Endothelial cell (in vitro differentiated cells): ENCODE data around the gene TBC1D16. TPM values are rescaled to one million over a fixed set of nuclear protein-coding genes. Genes with fewer than 3 reads are reported as not detected.

ENCODE experiments used
- DNase-seq: peaks from one replicate; pipeline ENCODE4 v3.0.0; 2021; ENCODE audit warnings: low spot score
- H3K27ac Mint-ChIP-seq: one replicate; pipeline ENCODE4 v1.8.0; 2021; ENCODE audit warnings: mixed read lengths, inconsistent platforms; ENCODE audit not compliant: unreplicated experiment
- H3K27me3 Mint-ChIP-seq: one replicate; pipeline ENCODE4 v1.8.0; 2021; ENCODE audit warnings: mild to moderate bottlenecking, moderate library complexity, mixed read lengths, inconsistent platforms; ENCODE audit not compliant: unreplicated experiment
- H3K36me3 Mint-ChIP-seq: one replicate; pipeline ENCODE4 v1.8.0; 2021; ENCODE audit warnings: mild to moderate bottlenecking, low read depth, mixed read lengths, inconsistent platforms; ENCODE audit not compliant: unreplicated experiment
- H3K4me1 Mint-ChIP-seq: one replicate; pipeline ENCODE4 v1.8.0; 2021; ENCODE audit warnings: mild to moderate bottlenecking, mixed read lengths, inconsistent platforms; ENCODE audit not compliant: unreplicated experiment
- H3K4me3 Mint-ChIP-seq: one replicate; pipeline ENCODE4 v1.8.0; 2021; ENCODE audit warnings: mild to moderate bottlenecking, mixed read lengths, inconsistent platforms; ENCODE audit not compliant: unreplicated experiment
- H3K9me3 Mint-ChIP-seq: one replicate; pipeline ENCODE4 v1.8.0; 2021; ENCODE audit warnings: mixed read lengths, inconsistent platforms; ENCODE audit not compliant: unreplicated experiment
- total RNA-seq: library from RNA; stranded (reverse); fragmentation: NEBNext Ultra II Directional; extraction: Animal tissue kit (Norgen Biotek cat#: 25700); gene quantifications from one replicate; pipeline ENCODE4 v1.2.1, GENCODE V29; 2021; ENCODE audit not compliant: unreplicated experiment
- TF ChIP-seq, protein P1 (sequence below): fragments of 200-600 bp; sonication (generic); IDR thresholded peaks from one replicate; pipeline ENCODE4 v1.5.0; 2021; ENCODE audit warnings: antibody characterized with exemption; ENCODE audit not compliant: unreplicated experiment

TBC1D16 gene
- total RNA-seq, 1 donor from 2014 or later = 126 TPM

DNA sequence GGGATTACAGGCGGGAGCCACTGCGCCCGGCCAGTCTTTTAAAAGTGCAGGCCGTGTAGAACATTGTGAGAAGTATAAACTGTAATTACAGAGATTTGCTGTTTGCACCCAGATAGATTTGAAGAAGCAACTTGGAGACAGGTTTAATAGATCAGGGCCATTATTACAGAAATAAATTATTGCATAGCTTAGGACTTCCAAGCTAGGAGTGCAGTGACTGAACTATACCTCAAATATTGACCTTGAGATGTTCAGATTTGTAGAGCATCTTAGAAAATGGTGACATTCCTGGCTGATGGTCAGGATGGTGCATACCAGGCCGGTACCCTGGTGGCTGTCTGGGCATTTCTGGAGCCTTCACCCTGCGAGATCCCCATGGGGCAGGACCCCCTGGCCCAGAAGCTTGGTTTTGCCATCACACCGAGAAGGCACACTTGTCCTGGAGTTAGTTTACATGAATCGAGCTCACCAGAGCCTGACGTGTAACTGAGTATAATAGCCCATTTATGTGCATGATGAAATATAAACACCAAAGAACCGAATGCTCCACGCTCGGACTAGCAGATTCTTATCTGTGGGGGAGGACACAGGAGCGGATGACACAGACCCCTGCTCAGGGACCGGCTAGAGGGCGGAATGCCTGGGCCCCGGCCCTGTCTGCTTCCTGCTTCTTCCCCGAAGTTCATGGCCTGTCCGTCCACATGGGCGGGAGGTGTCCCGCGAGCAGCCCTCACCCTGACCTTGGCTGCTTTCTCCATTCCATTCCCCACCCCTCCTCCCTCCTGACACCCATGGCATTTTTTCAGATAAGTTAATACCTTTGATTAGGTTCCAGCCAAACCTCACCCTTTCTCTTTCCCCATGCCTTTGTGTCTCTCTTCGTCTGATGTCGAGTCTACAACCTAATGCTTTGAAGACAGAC is 32.9 kb upstream of the TBC1D16 start:
- TF ChIP-seq, protein P1, sequence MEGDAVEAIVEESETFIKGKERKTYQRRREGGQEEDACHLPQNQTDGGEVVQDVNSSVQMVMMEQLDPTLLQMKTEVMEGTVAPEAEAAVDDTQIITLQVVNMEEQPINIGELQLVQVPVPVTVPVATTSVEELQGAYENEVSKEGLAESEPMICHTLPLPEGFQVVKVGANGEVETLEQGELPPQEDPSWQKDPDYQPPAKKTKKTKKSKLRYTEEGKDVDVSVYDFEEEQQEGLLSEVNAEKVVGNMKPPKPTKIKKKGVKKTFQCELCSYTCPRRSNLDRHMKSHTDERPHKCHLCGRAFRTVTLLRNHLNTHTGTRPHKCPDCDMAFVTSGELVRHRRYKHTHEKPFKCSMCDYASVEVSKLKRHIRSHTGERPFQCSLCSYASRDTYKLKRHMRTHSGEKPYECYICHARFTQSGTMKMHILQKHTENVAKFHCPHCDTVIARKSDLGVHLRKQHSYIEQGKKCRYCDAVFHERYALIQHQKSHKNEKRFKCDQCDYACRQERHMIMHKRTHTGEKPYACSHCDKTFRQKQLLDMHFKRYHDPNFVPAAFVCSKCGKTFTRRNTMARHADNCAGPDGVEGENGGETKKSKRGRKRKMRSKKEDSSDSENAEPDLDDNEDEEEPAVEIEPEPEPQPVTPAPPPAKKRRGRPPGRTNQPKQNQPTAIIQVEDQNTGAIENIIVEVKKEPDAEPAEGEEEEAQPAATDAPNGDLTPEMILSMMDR = no peak
- Mint-ChIP-seq H3K27me3 (no peaks in the 10 kb centered on the region), H3K36me3 (no peaks in the 10 kb centered on the region), H3K4me1 (peaks cover 24% of the 10 kb centered on the region), H3K9me3 (no peaks in the 10 kb centered on the region), H3K27ac (no peak overlapping the region), H3K4me3 (no peak overlapping the region)
- no peak for DNase-seq

DNA sequence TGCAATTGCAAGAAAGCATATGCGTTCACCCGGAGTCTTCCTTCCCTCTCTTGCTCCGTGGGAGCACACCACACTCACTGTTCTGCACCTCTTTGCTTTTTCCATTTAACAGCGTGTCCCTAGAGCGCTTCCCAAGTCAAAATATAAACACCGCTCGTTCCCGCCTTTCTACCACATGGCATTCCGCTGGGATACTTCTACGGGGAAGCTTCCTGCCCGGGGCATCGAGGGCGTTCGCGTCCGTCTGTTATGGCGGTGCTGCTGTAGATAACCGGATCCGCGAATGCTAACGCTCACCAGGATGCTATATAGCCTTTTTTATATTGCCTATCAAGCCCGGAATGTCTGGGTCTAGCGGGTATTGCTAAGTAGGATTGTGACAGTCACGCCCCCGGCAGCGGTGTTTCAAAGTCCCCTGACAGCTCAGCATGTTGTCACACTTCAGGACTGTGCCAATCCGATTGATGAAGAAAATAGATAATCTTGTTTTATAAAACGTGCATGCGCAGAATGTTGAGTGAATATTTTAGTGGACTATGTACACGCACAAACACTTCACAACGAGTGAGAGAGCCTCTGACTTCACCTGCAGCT is 31.8 kb upstream of the TBC1D16 start:
- Mint-ChIP-seq H3K27me3 (no peaks in the 10 kb centered on the region), H3K4me3 (no peak overlapping the region), H3K27ac (no peak overlapping the region), H3K36me3 (no peaks in the 10 kb centered on the region), H3K9me3 (no peaks in the 10 kb centered on the region), H3K4me1 (peaks cover 26% of the 10 kb centered on the region)
- no peak for DNase-seq
- TF ChIP-seq, protein P1 = no peak

- no peak for DNase-seq
- Mint-ChIP-seq H3K4me3 (no peak overlapping the region), H3K27me3 (no peaks in the 10 kb centered on the region), H3K27ac (no peak overlapping the region), H3K4me1 (peaks cover 30% of the 10 kb centered on the region), H3K9me3 (no peaks in the 10 kb centered on the region), H3K36me3 (no peaks in the 10 kb centered on the region)
- TF ChIP-seq, protein P1 = no peak
Measured at GRCh38 chr17:80065478-80066170, 30.0 kb upstream of the TBC1D16 start.

- no peaks in the 10 kb centered on the region for H3K27me3 Mint-ChIP-seq
- no peak for DNase-seq
- TF ChIP-seq, protein P1 = no peak
- no peaks in the 10 kb centered on the region for H3K9me3 Mint-ChIP-seq
- H3K4me3 Mint-ChIP-seq = no peak overlapping the region
- no peak overlapping the region for H3K27ac Mint-ChIP-seq
- peaks cover 30% of the 10 kb centered on the region for H3K4me1 Mint-ChIP-seq
- no peaks in the 10 kb centered on the region for H3K36me3 Mint-ChIP-seq
Measured at GRCh38 chr17:80064696-80065095, 29.0 kb upstream of the TBC1D16 start.
